Measurements from ENCODE around the gene COL16A1.

GRCh38 chr1:31627930-31628559, 75.8 kb downstream of the COL16A1 start:
- TF ChIP-seq ZNF274 (IDR thresholded peaks at IDR 0.05; ENCODE audit: low read depth, low read length) (no peak), YY1 (IDR thresholded peaks at IDR 0.05; ENCODE audit: insufficient read depth, insufficient read length) (no peak), SUZ12 (IDR thresholded peaks at IDR 0.05; ENCODE audit: extremely low read depth, insufficient read depth, insufficient read length) (no peak)
